Fibroblast of peridontal ligament (primary cell): ENCODE results near the gene PDXK.

Experiments used
- DNase-seq: peaks from one replicate; pipeline ENCODE4 v3.0.0-alpha.2; 2010; ENCODE audit errors: extremely low read depth

PDXK gene

GRCh38 chr21:43741423-43742096 is 22.6 kb downstream of the PDXK start:
- no peak for DNase-seq

DNA sequence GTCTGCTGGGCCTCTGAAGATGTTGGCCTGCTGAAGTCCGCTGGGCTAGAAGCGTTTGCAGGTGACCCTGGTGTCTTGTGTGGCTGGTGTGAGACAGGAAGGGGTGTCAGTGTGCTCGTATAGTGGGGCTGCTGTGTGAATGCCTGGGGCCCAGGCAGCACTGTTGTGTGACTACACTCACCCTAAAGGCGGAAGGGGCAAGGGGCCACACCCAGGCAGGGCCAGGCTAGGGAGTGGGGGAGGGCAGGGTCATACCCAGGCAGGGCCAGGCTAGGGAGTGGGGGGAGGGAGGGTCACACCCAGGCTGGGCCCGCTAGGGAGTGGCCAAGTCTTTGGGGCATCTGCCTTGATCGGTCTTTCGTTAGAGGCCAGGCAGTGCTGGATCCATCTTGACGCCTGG is 25.0 kb downstream of the PDXK start:
- no peak for DNase-seq

DNA sequence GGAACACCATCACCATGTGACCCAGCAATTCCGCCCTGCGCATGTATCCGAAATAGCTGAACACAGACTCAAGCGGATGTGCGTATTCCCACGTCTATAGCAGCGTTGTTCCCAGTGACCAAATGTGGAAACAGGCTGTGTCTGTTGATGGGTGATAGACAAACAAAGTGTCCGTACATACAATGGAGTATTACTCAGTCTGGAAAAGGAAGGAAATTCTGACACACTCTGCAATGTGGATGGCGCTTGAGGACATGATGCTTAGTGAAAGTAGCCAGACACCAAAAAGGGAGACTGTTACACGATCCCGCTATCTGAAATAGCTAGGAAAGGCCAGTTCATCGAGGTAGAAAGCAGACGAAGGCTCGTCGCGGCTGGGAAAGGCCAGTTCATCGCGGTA is 25.8 kb downstream of the PDXK start:
- DNase-seq: no peak

GRCh38 chr21:43745772-43746517 is 27.0 kb downstream of the PDXK start:
- DNase-seq: no peak

GRCh38 chr21:43748622-43749021 is 29.7 kb downstream of the PDXK start:
- no peak for DNase-seq

DNA sequence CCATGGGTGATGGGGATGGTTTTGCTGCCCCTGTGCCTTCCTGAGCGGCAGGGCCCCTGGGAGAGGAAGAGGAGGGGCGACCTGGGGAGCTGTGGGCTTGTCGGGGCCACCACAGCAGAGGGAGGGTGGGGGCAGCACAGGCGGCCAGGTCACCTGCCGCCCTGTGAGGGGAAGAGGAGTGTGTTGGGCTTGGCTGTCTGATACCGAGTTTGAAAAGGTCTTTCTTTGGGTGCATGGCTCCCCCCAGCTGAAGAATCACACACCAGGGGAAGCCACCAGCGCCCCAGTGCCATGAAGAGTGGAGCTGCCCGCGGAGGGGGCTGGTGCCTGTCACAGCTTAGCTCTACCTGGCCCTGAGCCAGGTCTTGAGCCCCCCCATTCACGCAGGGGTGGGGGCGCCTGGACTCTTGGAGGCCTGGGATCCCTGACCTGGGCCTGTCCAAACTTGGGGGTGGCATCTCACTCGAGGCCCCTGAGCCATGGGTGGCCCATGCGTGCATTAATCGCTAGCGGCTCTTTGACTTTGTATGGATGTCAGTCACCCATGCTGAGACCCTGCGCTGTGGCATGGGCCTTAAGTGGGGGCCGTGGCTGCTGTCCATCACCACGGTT is 30.8 kb downstream of the PDXK start:
- DNase-seq: no peak

DNA sequence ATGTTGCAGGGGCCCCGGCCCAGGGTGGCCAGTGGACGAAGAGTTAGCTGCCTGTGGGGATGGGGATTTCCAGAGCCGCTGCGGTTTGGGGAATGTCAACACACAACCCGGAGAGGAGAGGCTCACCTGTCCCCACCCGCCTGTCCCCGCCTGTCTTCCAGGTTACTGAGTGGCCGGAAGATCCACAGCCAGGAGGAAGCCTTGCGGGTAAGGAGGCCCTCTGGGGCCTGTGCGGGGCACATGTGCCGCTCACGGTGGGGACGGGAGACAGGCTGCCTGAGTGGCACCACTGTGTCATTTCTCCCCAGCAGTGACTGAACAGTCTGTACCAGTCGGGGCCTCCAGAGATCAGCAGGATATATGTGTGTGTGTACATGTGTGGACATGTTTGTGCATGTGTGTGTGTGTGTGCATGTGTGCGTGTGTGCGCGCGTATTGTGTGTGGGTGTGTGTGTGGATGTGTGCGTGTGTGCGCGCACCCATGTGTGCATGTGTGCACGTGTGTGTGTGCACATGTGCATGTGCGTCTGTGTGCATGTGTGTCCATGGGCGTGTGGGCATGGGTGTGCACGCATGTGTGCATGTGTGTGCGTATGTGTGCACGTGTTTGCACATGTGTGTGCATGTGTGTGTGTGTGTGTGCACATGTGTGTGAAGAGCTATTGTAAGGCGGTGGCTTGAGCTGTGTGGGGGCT is 31.6 kb downstream of the PDXK start:
- no peak for DNase-seq

- no peak for DNase-seq
These were observed 33.1 kb downstream of the PDXK start for GRCh38 chr21:43751955-43752591.

GRCh38 chr21:43752758-43753438 is 34.0 kb downstream of the PDXK start:
- DNase-seq: no peak

DNA sequence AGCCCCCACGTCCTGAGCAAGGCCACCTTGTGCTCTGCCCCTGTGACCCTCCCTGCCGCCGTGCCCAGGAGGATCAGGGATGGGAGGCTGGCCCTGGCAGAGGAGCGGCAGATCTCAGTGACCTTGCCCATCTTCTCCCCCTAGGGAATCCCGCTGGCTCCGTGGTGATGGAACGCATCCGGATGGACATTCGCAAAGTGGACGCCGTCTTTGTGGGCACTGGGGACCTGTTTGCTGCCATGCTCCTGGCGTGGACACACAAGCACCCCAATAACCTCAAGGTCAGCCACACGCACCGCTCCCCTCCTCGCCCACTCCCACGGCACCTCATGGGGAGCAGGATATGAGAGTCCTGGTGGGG is 34.5 kb downstream of the PDXK start:
- no peak for DNase-seq

DNA sequence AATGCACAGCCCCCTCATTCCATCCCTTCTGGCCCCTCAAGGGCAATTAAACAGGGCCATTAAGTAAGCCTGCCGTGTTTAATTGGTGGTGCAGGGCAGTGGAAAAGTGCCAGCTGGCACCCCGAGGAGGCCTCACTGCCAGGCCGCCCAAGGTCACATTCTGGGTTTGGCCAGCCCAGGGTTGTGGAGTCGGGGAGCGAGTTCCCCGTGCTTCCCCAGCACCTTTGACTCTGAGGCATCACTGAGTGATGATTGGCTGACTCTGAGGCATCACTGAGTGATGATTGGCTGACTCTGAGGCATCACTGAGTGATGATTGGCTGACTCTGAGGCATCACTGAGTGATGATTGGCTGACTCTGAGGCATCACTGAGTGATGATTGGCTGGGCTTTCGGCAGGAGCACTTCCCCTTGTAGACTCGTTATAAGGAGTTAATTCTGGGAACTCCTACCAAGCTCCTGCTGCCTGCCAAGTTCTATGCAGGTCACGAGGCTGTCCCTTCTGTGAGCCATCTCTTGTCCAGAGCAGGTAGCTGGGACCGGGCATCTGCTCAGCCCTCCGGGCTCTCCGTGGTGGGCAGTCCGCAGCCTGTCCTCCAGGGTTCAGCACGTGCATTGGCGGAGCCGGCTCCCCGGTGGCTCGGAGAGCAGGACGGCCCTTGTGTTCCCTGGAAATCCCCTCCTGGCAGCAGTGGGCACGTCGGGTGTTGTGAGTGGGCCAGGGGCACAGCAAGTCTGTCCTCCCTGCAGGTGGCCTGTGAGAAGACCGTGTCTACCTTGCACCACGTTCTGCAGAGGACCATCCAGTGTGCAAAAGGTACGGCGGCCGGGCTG is 36.2 kb downstream of the PDXK start:
- no peak for DNase-seq

- no peak for DNase-seq
These were observed 37.1 kb downstream of the PDXK start for GRCh38 chr21:43755820-43756594.

DNA sequence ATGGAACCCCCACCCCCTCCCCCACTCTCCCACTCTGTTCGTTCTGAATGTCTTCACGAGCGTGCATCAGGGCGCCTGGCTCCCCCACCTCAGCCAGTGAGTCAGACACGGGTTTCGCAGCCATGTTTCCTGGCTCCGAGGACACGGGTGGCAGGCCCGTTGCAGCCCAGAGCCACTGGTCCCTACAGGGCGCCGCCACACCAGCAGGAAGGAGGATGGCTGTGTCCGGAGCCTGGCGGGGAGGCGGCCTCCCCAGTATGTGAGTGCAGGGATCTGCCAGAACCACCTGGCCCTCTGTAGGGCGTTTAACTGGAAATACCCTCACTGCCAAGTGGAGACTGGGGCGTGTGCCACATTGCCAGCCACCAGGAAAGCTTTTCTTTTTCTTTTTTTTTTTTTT is 38.7 kb downstream of the PDXK start:
- DNase-seq: no peak

- peak; percentile 80 for DNase-seq
These were observed 39.2 kb downstream of the PDXK start for GRCh38 chr21:43758111-43758641.

DNA sequence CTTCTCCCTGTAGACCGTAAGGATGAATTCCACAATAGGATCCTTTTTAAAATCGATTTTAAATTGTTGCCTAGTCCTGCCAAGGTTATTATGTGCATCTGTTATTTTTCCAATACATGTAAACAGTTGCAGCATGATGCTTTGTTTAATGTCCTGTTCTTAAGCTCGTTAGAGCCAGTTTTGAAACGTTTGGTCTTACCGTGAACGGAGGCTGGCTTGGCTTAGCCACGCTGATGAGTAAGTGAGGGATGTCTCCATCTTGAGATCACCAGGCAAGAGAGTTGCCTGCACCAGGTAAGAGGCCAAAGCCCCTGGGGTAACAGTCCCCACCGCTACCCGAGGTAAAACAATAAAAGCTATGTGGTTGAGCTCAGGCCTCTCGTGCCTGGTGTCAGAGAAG is 39.9 kb downstream of the PDXK start:
- DNase-seq: peak; percentile 24

GRCh38 chr21:43759651-43760050 is 40.7 kb downstream of the PDXK start:
- no peak for DNase-seq

- no peak for DNase-seq
These were observed 41.5 kb downstream of the PDXK start for GRCh38 chr21:43760391-43760958.

GRCh38 chr21:43761886-43762285 is 43.0 kb downstream of the PDXK start:
- no peak for DNase-seq
